Activated naive CD8-positive, alpha-beta T cell treated with anti-CD3 and anti-CD28 coated beads, Interleukin-2, amount 50 U/mL, for 16 hours (primary cell): Measurements from ENCODE around the gene ZNF423.

Experiments used
- DNase-seq: peaks from one replicate; pipeline ENCODE4 v3.0.0-alpha.2; 2020; ENCODE audit warnings: low read depth, low spot score

Gene ZNF423

GRCh38 chr16:49532873-49533272 lies 323.0 kb downstream of the ZNF423 start:
- DNase-seq: no peak

GRCh38 chr16:49531931-49532840 lies 323.7 kb downstream of the ZNF423 start:
- DNase-seq: no peak

GRCh38 chr16:49531425-49531824 lies 324.5 kb downstream of the ZNF423 start:
- DNase-seq: no peak

GRCh38 chr16:49530427-49530970 lies 325.4 kb downstream of the ZNF423 start:
- no peak for DNase-seq

GRCh38 chr16:49529411-49530045 lies 326.4 kb downstream of the ZNF423 start:
- DNase-seq: no peak

- no peak for DNase-seq
Measured at GRCh38 chr16:49528866-49529288, 327.0 kb downstream of the ZNF423 start.

- no peak for DNase-seq
Measured at GRCh38 chr16:49528060-49528865, 327.6 kb downstream of the ZNF423 start.

- no peak for DNase-seq
Measured at GRCh38 chr16:49527611-49528010, 328.3 kb downstream of the ZNF423 start.

- DNase-seq: no peak
Measured at GRCh38 chr16:49526860-49527365, 329.0 kb downstream of the ZNF423 start.

- DNase-seq: no peak
Measured at GRCh38 chr16:49524947-49525315, 331.0 kb downstream of the ZNF423 start.

- DNase-seq: no peak
Measured at GRCh38 chr16:49524216-49524946, 331.5 kb downstream of the ZNF423 start.

GRCh38 chr16:49523435-49524159 lies 332.3 kb downstream of the ZNF423 start:
- DNase-seq: no peak

GRCh38 chr16:49521734-49522325 lies 334.1 kb downstream of the ZNF423 start:
- DNase-seq: no peak

- DNase-seq: no peak
Measured at GRCh38 chr16:49520492-49521038, 335.3 kb downstream of the ZNF423 start.

- no peak for DNase-seq
Measured at GRCh38 chr16:49519741-49520140, 336.2 kb downstream of the ZNF423 start.

GRCh38 chr16:49519008-49519656 lies 336.8 kb downstream of the ZNF423 start:
- DNase-seq: no peak

GRCh38 chr16:49516382-49517036 lies 339.4 kb downstream of the ZNF423 start:
- DNase-seq: no peak

- DNase-seq: no peak
Measured at GRCh38 chr16:49515861-49516260, 340.1 kb downstream of the ZNF423 start.
